Left lung (tissue), 10 donors: ENCODE data around the gene SV2C. TPM values are rescaled to one million over a fixed set of nuclear protein-coding genes. Genes with fewer than 3 reads are reported as not detected.

Experiments
- ATAC-seq: fragments of 200-7000 bp; cut with Tn5 transposase; one replicate; pipeline ENCODE4 v1.9.1; 2020; ENCODE audit warnings: moderate library complexity
- DNase-seq, 4 donors: peaks; one replicate each; pipeline ENCODE4 v3.0.0-alpha.2; 2013 to 2020
- H3K27ac ChIP-seq, 2 donors: fragments of 200-600 bp; sonication (generic) in 1 of 2; one replicate each; pipeline versions ENCODE4 v1.5.0 to v1.8.0; 2020 to 2021
- H3K27me3 ChIP-seq, 2 donors: fragments of 200-600 bp; sonication (generic) in 1 of 2; one replicate each; pipeline versions ENCODE4 v1.5.0 to v1.8.0; 2020 to 2021
- H3K36me3 ChIP-seq, 2 donors: fragments of 200-600 bp; sonication (generic) in 1 of 2; one replicate each; pipeline versions ENCODE4 v1.5.0 to v1.8.0; 2020 to 2021
- H3K4me1 ChIP-seq, 2 donors: fragments of 200-600 bp; one replicate each; pipeline ENCODE4 v1.8.0; 2021
- H3K4me3 ChIP-seq, 2 donors: fragments of 200-600 bp; sonication (generic) in 1 of 2; one replicate each; pipeline versions ENCODE4 v1.5.0 to v1.8.0; 2020 to 2021; ENCODE audit warnings: mild to moderate bottlenecking in 1 of 2
- H3K9me3 ChIP-seq, 2 donors: fragments of 200-600 bp; sonication (generic) in 1 of 2; one replicate each; pipeline versions ENCODE4 v1.5.0 to v1.8.0; 2020 to 2021
- CTCF ChIP-seq, 2 donors: fragments of 200-600 bp; sonication (generic) in 1 of 2; IDR thresholded peaks; one replicate each; pipeline versions ENCODE4 v1.5.0 to v1.8.0; 2021; ENCODE audit warnings: antibody characterized with exemption in 2 of 2
- intact Hi-C, 2 donors: fragments of 100-400 bp; cut with DNase I; formaldehyde crosslinking; loops; one replicate each; pipeline versions ENCODE4 v1.11.2 to v1.14.2; 2022
- polyA plus RNA-seq, 6 donors: library from polyadenylated mRNA; unstranded; fragments of 120-200 nt; gene quantifications; one replicate each; pipeline ENCODE4 v1.2.1, GENCODE V29; 2013; ENCODE audit not compliant: insufficient read length in 6 of 6
- total RNA-seq, 2 donors: library from RNA; stranded (reverse); fragmentation: NEBNext Ultra II Directional; extraction: Animal tissue kit (Norgen Biotek cat#: 25700); gene quantifications; one replicate each; pipeline ENCODE4 v1.2.1, GENCODE V29; 2021
- donor health status: DM: no; HTN: yes; CAD: no.
- donor health status: DM: no; HTN: no; CAD: no.

SV2C gene
- total and polyA plus RNA-seq, 8 donors, result 0.26 to 0.52 (median 0.37) TPM

DNA sequence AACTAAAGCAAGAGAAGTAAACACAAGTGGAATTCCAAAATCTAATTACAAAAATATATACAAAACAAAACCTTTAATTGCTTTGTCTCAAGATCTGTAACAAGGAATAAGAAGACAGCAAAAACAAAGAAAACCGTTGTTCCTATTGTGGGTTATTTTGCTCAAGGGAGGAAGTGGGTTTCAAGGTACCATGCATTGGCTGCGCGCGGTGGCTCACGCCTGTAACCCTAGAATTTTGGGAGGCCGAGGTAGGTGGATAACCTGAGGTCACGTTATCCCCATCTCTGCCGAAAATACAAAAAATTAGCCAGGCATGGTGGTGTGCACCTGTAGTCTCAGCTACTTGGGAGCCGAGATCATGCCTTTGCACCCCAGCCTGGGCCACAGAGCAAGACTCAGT, 307.8 kb downstream of the SV2C start:
- DNase-seq (no peak), ATAC-seq (no peak)
- Histone ChIP-seq H3K36me3 (no peaks in the 10 kb centered on the region), H3K27me3 (no peaks in the 10 kb centered on the region), H3K9me3 (no peaks in the 10 kb centered on the region), H3K27ac (no peak overlapping the region), H3K4me3 (no peak overlapping the region), H3K4me1 (peaks cover 0 to 11% of the 10 kb centered on the region in 2 donors)
- intact Hi-C loops, result no loop called here
- no peak for TF ChIP-seq CTCF (IDR thresholded peaks at IDR 0.05)

- no peak for TF ChIP-seq CTCF (IDR thresholded peaks at IDR 0.05)
- H3K4me3 ChIP-seq, result no peak overlapping the region
- no peaks in the 10 kb centered on the region for H3K27me3 ChIP-seq
- intact Hi-C loops, result no loop called here
- ATAC-seq (no peak), DNase-seq (no peak)
- H3K9me3 ChIP-seq, result no peaks in the 10 kb centered on the region
- no peaks in the 10 kb centered on the region for H3K36me3 ChIP-seq
- no peak overlapping the region for H3K27ac ChIP-seq
- H3K4me1 ChIP-seq, result peaks cover 0 to 11% of the 10 kb centered on the region in 2 donors
Observed at GRCh38 chr5:76393035-76393680, 310.0 kb downstream of the SV2C start.

- ATAC-seq, result no peak
- TF ChIP-seq CTCF (IDR thresholded peaks at IDR 0.05), result no peak
- no peak for DNase-seq
- no peaks in the 10 kb centered on the region for H3K36me3 ChIP-seq
- H3K9me3 ChIP-seq, result no peaks in the 10 kb centered on the region
- H3K4me1 ChIP-seq, result peaks cover 2 to 11% of the 10 kb centered on the region in 2 donors
- peaks cover 0 to 12% of the 10 kb centered on the region in 2 donors for H3K27me3 ChIP-seq
- intact Hi-C loops, result no loop called here
- H3K27ac ChIP-seq, result no peak overlapping the region
- no peak overlapping the region for H3K4me3 ChIP-seq
Observed at GRCh38 chr5:76397200-76397599, 314.0 kb downstream of the SV2C start.

GRCh38 chr5:76399268-76399667, 316.1 kb downstream of the SV2C start:
- Histone ChIP-seq H3K4me1 (peaks cover 4 to 24% of the 10 kb centered on the region in 2 donors), H3K27ac (no peak overlapping the region), H3K36me3 (no peaks in the 10 kb centered on the region), H3K4me3 (no peak overlapping the region), H3K9me3 (no peaks in the 10 kb centered on the region), H3K27me3 (peaks cover 0 to 22% of the 10 kb centered on the region in 2 donors)
- intact Hi-C loops, result no loop called here
- no peak for TF ChIP-seq CTCF (IDR thresholded peaks at IDR 0.05)
- DNase-seq, result no peak
- no peak for ATAC-seq

GRCh38 chr5:76400466-76400865, 317.3 kb downstream of the SV2C start:
- H3K9me3 ChIP-seq, result no peaks in the 10 kb centered on the region
- DNase-seq (no peak), ATAC-seq (no peak)
- intact Hi-C loops, result no loop called here
- peaks cover 0 to 22% of the 10 kb centered on the region in 2 donors for H3K27me3 ChIP-seq
- H3K36me3 ChIP-seq, result no peaks in the 10 kb centered on the region
- H3K4me3 ChIP-seq, result no peak overlapping the region
- H3K27ac ChIP-seq, result no peak overlapping the region
- TF ChIP-seq CTCF (IDR thresholded peaks at IDR 0.05), result no peak
- peaks cover 4 to 31% of the 10 kb centered on the region in 2 donors for H3K4me1 ChIP-seq
